Neutrophil (primary cell): ENCODE measurements around the gene DCST1.

Experiments
- H3K27ac ChIP-seq: fragments of 200-600 bp; sonication (generic); 2 replicates; pipeline ENCODE4 v1.5.1; 2016; ENCODE audit warnings: mild to moderate bottlenecking, moderate library complexity
- H3K27me3 ChIP-seq: fragments of 200-600 bp; sonication (generic); 2 replicates; pipeline ENCODE4 v1.6.0; 2016; ENCODE audit warnings: mild to moderate bottlenecking
- H3K36me3 ChIP-seq: fragments of 200-600 bp; sonication (generic); 2 replicates; pipeline ENCODE4 v1.5.1; 2017
- H3K4me1 ChIP-seq, 2 experiments: fragments of 200-600 bp in 1 of 2; sonication (generic) in 1 of 2; 1 replicate in 1 of 2; 2 replicates in 1 of 2; pipeline versions ENCODE4 v1.5.1 to v1.6.1; 2013 to 2016; ENCODE audit warnings: low read depth in 1 of 2, low read length in 1 of 2, mild to moderate bottlenecking in 1 of 2, moderate library complexity in 1 of 2; ENCODE audit not compliant: control insufficient read depth in 1 of 2, insufficient read depth in 1 of 2
- H3K4me3 ChIP-seq, 2 experiments: fragments of 200-600 bp in 1 of 2; sonication (generic) in 1 of 2; 1 replicate in 1 of 2; 2 replicates in 1 of 2; pipeline ENCODE4 v1.5.1; 2013 to 2016; ENCODE audit warnings: low read depth in 1 of 2, low read length in 1 of 2, mild to moderate bottlenecking in 1 of 2, moderate library complexity in 1 of 2
- H3K9me3 ChIP-seq: fragments of 200-600 bp; sonication (generic); 2 replicates; pipeline ENCODE4 v1.5.1; 2016
- CTCF ChIP-seq: fragments of 200-600 bp; sonication (generic); IDR thresholded peaks from 2 replicates; pipeline ENCODE4 v1.5.1; 2016; ENCODE audit warnings: antibody characterized with exemption

The DCST1 gene

GRCh38 chr1:155091071-155092051, 57.7 kb downstream of the DCST1 start:
- H3K27ac ChIP-seq = no peak overlapping the region
- H3K4me1 ChIP-seq = peaks cover 0 to 5% of the 10 kb centered on the region in 2 experiments

GRCh38 chr1:155092131-155092530, 58.5 kb downstream of the DCST1 start:
- no peaks in the 10 kb centered on the region for H3K9me3 ChIP-seq
- H3K36me3 ChIP-seq = no peaks in the 10 kb centered on the region
- peaks cover 20% of the 10 kb centered on the region for H3K27me3 ChIP-seq
- no peak overlapping the region for H3K4me3 ChIP-seq
- no peak for TF ChIP-seq CTCF
- H3K4me1 ChIP-seq = peaks cover 0 to 5% of the 10 kb centered on the region in 2 experiments
- no peak overlapping the region for H3K27ac ChIP-seq

More at GRCh38 chr1:155091071-155092051, 57.7 kb downstream of the DCST1 start:
- peaks cover 18% of the 10 kb centered on the region for H3K27me3 ChIP-seq
- no peaks in the 10 kb centered on the region for H3K9me3 ChIP-seq
- TF ChIP-seq CTCF = peak; percentile 97
- H3K36me3 ChIP-seq = no peaks in the 10 kb centered on the region
- H3K4me3 ChIP-seq = no peak overlapping the region

GRCh38 chr1:155092641-155093040, 59.0 kb downstream of the DCST1 start:
- H3K27ac ChIP-seq = no peak overlapping the region

GRCh38 chr1:155093911-155094621, 60.4 kb downstream of the DCST1 start:
- Histone ChIP-seq H3K27me3 (peaks cover 20% of the 10 kb centered on the region), H3K36me3 (no peaks in the 10 kb centered on the region), H3K4me3 (no peak overlapping the region), H3K4me1 (peaks cover 0 to 5% of the 10 kb centered on the region in 2 experiments), H3K9me3 (no peaks in the 10 kb centered on the region), H3K27ac (no peak overlapping the region)
- TF ChIP-seq CTCF = no peak

More at GRCh38 chr1:155092641-155093040, 59.0 kb downstream of the DCST1 start:
- Histone ChIP-seq H3K36me3 (no peaks in the 10 kb centered on the region), H3K27me3 (peaks cover 20% of the 10 kb centered on the region), H3K4me1 (peaks cover 0 to 5% of the 10 kb centered on the region in 2 experiments), H3K9me3 (no peaks in the 10 kb centered on the region), H3K4me3 (no peak overlapping the region)
- TF ChIP-seq CTCF = no peak

- Histone ChIP-seq H3K27ac (no peak overlapping the region), H3K4me3 (no peak overlapping the region), H3K36me3 (no peaks in the 10 kb centered on the region), H3K9me3 (no peaks in the 10 kb centered on the region), H3K27me3 (peaks cover 20% of the 10 kb centered on the region), H3K4me1 (peaks cover 0 to 5% of the 10 kb centered on the region in 2 experiments)
- no peak for TF ChIP-seq CTCF
Observed at GRCh38 chr1:155094622-155094948, 61.0 kb downstream of the DCST1 start.
